C4-2B (cell line): ENCODE data around the gene TPSD1.

Experiments used
- CTCF ChIP-seq: fragments of 450-650 bp; conservative IDR thresholded peaks from 2 replicates; pipeline ENCODE4 v1.5.1; 2017; ENCODE audit warnings: mild to moderate bottlenecking
- ZFX ChIP-seq: fragments of 450-650 bp; IDR thresholded peaks from 2 replicates; pipeline ENCODE4 v1.6.1; 2017

DNA sequence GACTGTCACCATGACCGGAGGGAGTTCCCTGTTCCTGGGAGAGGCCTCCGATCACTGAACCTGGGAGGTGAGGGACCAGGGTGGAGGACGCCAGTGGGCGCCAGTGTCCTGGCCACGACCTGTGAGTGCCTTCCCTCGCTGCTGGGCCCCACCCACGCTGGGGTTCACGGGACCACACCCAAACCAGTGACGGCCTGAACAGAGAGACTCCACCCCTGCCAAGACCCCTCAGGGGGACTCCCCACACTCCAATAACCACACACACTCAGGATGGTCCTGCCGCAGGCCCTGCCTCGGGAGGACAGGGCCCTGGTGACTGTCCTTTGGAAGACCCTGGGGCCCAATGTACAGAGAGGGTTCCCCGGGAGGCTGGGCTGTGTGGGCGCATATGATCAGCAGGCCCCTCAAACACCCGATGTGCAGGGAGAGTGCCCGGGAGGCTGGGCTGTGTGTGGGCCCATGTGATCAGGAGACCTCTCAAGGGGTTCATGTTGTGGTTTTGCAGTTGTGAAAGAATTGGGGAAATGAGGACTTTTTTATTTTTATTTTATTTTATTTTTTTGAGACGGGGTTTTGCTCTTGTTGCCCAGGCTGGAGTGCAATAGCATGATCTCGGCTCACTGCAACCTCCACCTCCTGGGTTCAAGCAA is 26.6 kb downstream of the TPSD1 start:
- TF ChIP-seq CTCF (no peak), ZFX (no peak)
